Testis (tissue), 3 donors: ENCODE data around the gene ORC3. TPM values are rescaled to one million over a fixed set of nuclear protein-coding genes. Genes with fewer than 3 reads are reported as not detected.

Experiments
- DNase-seq: peaks from one replicate; pipeline ENCODE4 v3.0.0-alpha.2; 2019
- H3K27ac ChIP-seq, 2 donors: fragments of 200-600 bp; sonication (generic); one replicate each; pipeline ENCODE4 v1.5.1; 2019
- H3K27me3 ChIP-seq: fragments of 200-600 bp; sonication (generic); one replicate; pipeline ENCODE4 v1.5.1; 2019
- H3K36me3 ChIP-seq: fragments of 200-600 bp; sonication (generic); one replicate; pipeline ENCODE4 v1.5.1; 2017; ENCODE audit warnings: low read depth; ENCODE audit errors: missing control alignments
- H3K4me1 ChIP-seq: fragments of 200-600 bp; sonication (generic); one replicate; pipeline ENCODE4 v1.5.1; 2019
- H3K4me3 ChIP-seq, 2 donors: fragments of 200-600 bp; sonication (generic); one replicate each; pipeline ENCODE4 v1.5.1; 2017 to 2019
- H3K9me3 ChIP-seq: fragments of 200-600 bp; sonication (generic); one replicate; pipeline ENCODE4 v1.5.1; 2017
- CTCF ChIP-seq, 3 experiments: fragments of 450-650 bp in 2 of 3; fragments of 200-600 bp in 1 of 3; sonication (generic) in 1 of 3; IDR thresholded peaks; one replicate each; pipeline ENCODE4 v1.5.1; 2016 to 2019; ENCODE audit warnings: antibody characterized with exemption in 3 of 3, mild to moderate bottlenecking in 2 of 3, moderate library complexity in 1 of 3
- POLR2A ChIP-seq: fragments of 450-650 bp; IDR thresholded peaks from one replicate; pipeline ENCODE4 v1.6.1; 2017; ENCODE audit warnings: antibody characterized with exemption, mild to moderate bottlenecking, moderate library complexity
- WGBS, 2 donors: methylation state at CpG; one replicate each; pipeline ENCODE4 v1.1.5; 2018; 5-methylcytosine and 5-hydroxymethylcytosine counted together
- intact Hi-C: fragments of 100-400 bp; cut with DNase I; formaldehyde crosslinking; loops from one replicate; pipeline ENCODE4 v1.15.1; 2023; ENCODE audit warnings: low total_unique reads
- polyA plus RNA-seq: library from polyadenylated mRNA; stranded (reverse); fragments of 350-450 nt; fragmentation: Illumina TruSeq; extraction: RNeasy Lipid Tissue Mini Kit (QIAGEN cat#74804); gene quantifications from one replicate; pipeline ENCODE4 v1.2.3, GENCODE V29; 2014; ENCODE audit warnings: low read depth, low replicate concordance; ENCODE audit not compliant: insufficient read depth
- total RNA-seq, 2 donors: library from RNA; depleted of rRNA; stranded (reverse); fragments of >200 nt; gene quantifications; one replicate each; pipeline ENCODE4 v1.2.3, GENCODE V29; 2016

Gene ORC3
- total and polyA plus RNA-seq, 3 donors from 2014 or later: 38.8 to 50.4 (median 40.5) TPM

- 60 to 67% methylated on average over 1 of the region's 1 CpG for WGBS, 2 donors
- H3K36me3 ChIP-seq: no peaks in the 10 kb centered on the region
- no peak overlapping the region for H3K4me3 ChIP-seq
- no peaks in the 10 kb centered on the region for H3K27me3 ChIP-seq
- TF ChIP-seq CTCF (IDR thresholded peaks at IDR 0.05) (no peak), POLR2A (no peak)
- no peak overlapping the region for H3K27ac ChIP-seq
- H3K4me1 ChIP-seq: no peaks in the 10 kb centered on the region
- no peak for DNase-seq
- intact Hi-C loops: no loop called here
- no peaks in the 10 kb centered on the region for H3K9me3 ChIP-seq
Measured at GRCh38 chr6:87645080-87645479, 55.1 kb downstream of the ORC3 start.

GRCh38 chr6:87653074-87653962 is 63.4 kb downstream of the ORC3 start:
- Histone ChIP-seq H3K36me3 (no peaks in the 10 kb centered on the region), H3K9me3 (no peaks in the 10 kb centered on the region), H3K27ac (no peak overlapping the region), H3K27me3 (no peaks in the 10 kb centered on the region), H3K4me1 (peaks cover 9% of the 10 kb centered on the region), H3K4me3 (no peak overlapping the region)
- TF ChIP-seq POLR2A (no peak), CTCF (IDR thresholded peaks at IDR 0.05) (no peak)
- DNase-seq: no peak
- 63 to 71% methylated on average over 3 of the region's 3 CpGs for WGBS, 2 donors
- intact Hi-C loops: no loop called here

- no peak overlapping the region for H3K4me3 ChIP-seq
- no peaks in the 10 kb centered on the region for H3K36me3 ChIP-seq
Measured at GRCh38 chr6:87654122-87654521, 64.2 kb downstream of the ORC3 start.

GRCh38 chr6:87654875-87655454 is 65.0 kb downstream of the ORC3 start:
- DNase-seq: no peak
- no peaks in the 10 kb centered on the region for H3K36me3 ChIP-seq
- TF ChIP-seq CTCF (IDR thresholded peaks at IDR 0.05) (no peak), POLR2A (no peak)
- H3K9me3 ChIP-seq: no peaks in the 10 kb centered on the region
- WGBS, 2 donors: 66 to 77% methylated on average over 2 of the region's 2 CpGs
- peaks cover 10% of the 10 kb centered on the region for H3K4me1 ChIP-seq
- no peak overlapping the region for H3K4me3 ChIP-seq
- intact Hi-C loops: no loop called here
- H3K27ac ChIP-seq: no peak overlapping the region
- no peaks in the 10 kb centered on the region for H3K27me3 ChIP-seq

More at GRCh38 chr6:87654122-87654521, 64.2 kb downstream of the ORC3 start:
- DNase-seq: no peak
- Histone ChIP-seq H3K27ac (no peak overlapping the region), H3K27me3 (no peaks in the 10 kb centered on the region), H3K9me3 (no peaks in the 10 kb centered on the region), H3K4me1 (peaks cover 9% of the 10 kb centered on the region)
- intact Hi-C loops: no loop called here
- TF ChIP-seq POLR2A (no peak), CTCF (IDR thresholded peaks at IDR 0.05) (no peak)
- WGBS, 2 donors: 93 to 94% methylated on average over 1 of the region's 1 CpG
